Measurements from ENCODE around the gene TCN1.

- TF ChIP-seq CTCF (IDR thresholded peaks at IDR 0.05; ENCODE audit: borderline replicate concordance, extremely low read depth, low read length, poor library complexity, severe bottlenecking) (no peak), EZH2 (IDR thresholded peaks at IDR 0.05; ENCODE audit: borderline replicate concordance, low read depth, low read length, severe bottlenecking) (no peak)
Measured at GRCh38 chr11:59867946-59868345, 1.7 kb upstream of the TCN1 start.

Data from DND-41 (cell line).